BE2C (cell line): ENCODE results near the gene NRP1.

Experiments used
- DNase-seq: peaks from one replicate; pipeline ENCODE4 v3.0.0-alpha.2; 2020
- H3K27me3 ChIP-seq: fragments of 250-450 bp; sonication (Bioruptor Pico); 2 replicates; pipeline ENCODE4 v1.5.1; 2020; ENCODE audit warnings: mild to moderate bottlenecking
- H3K36me3 ChIP-seq: fragments of 250-450 bp; sonication (Bioruptor Pico); 2 replicates; pipeline ENCODE4 v1.5.1; 2020; ENCODE audit warnings: mild to moderate bottlenecking
- H3K4me1 ChIP-seq: fragments of 250-450 bp; sonication (Bioruptor Pico); 2 replicates; pipeline ENCODE4 v1.5.1; 2020
- H3K4me3 ChIP-seq: 2 replicates; pipeline ENCODE4 v1.5.1; 2011; ENCODE audit warnings: low read depth, low read length
- H3K9me3 ChIP-seq: fragments of 250-450 bp; sonication (Bioruptor Pico); 2 replicates; pipeline ENCODE4 v1.5.1; 2020
- TF ChIP-seq, protein P1 (sequence below): IDR thresholded peaks from 2 replicates; pipeline ENCODE4 v1.5.1; 2012; ENCODE audit warnings: mild to moderate bottlenecking, low read depth, low read length

NRP1 gene

DNA sequence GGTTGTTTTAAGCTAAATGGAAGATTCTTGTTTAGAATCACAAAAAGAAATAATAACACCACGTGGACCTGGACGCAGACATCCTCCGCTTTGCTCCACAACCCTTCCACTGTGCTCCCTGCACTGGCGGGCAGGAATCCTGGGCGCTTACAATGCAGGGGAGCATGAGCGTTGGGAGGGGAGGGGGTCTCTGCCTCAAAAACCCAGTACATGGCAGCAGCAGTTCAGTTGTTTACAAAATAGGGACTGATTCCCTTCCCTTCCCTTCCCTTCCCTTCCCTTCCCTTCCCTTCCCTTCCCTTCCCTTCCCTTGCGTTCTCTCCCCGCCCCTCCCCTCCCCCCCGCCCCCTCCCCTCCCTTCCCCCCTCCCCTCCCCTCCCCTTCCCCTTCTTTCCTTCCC, 206.8 kb downstream of the NRP1 start:
- Histone ChIP-seq H3K4me3 (no peak overlapping the region), H3K9me3 (no peaks in the 10 kb centered on the region), H3K36me3 (no peaks in the 10 kb centered on the region), H3K27me3 (no peaks in the 10 kb centered on the region), H3K4me1 (no peaks in the 10 kb centered on the region)
- TF ChIP-seq, protein P1, sequence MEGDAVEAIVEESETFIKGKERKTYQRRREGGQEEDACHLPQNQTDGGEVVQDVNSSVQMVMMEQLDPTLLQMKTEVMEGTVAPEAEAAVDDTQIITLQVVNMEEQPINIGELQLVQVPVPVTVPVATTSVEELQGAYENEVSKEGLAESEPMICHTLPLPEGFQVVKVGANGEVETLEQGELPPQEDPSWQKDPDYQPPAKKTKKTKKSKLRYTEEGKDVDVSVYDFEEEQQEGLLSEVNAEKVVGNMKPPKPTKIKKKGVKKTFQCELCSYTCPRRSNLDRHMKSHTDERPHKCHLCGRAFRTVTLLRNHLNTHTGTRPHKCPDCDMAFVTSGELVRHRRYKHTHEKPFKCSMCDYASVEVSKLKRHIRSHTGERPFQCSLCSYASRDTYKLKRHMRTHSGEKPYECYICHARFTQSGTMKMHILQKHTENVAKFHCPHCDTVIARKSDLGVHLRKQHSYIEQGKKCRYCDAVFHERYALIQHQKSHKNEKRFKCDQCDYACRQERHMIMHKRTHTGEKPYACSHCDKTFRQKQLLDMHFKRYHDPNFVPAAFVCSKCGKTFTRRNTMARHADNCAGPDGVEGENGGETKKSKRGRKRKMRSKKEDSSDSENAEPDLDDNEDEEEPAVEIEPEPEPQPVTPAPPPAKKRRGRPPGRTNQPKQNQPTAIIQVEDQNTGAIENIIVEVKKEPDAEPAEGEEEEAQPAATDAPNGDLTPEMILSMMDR, result no peak
- no peak for DNase-seq
